Astrocyte (in vitro differentiated cells and primary cell): ENCODE data around the gene REG4. TPM values are rescaled to one million over a fixed set of nuclear protein-coding genes. Genes with fewer than 3 reads are reported as not detected.

Source experiments
- DNase-seq: peaks from one replicate; pipeline ENCODE4 v3.0.0-alpha.2; 2010; ENCODE audit warnings: low read depth
- FAIRE-seq: peaks from 2 replicates; lab custom pipeline; 2011; peaks lifted over from hg19 to GRCh38; lab: Jason Lieb, UNC
- H2AFZ ChIP-seq: 2 replicates; pipeline ENCODE4 v1.6.0; 2012; ENCODE audit warnings: low read depth, low read length, inconsistent platforms
- H3K27ac ChIP-seq: 2 replicates; pipeline ENCODE4 v1.5.1; 2011; ENCODE audit warnings: low read depth, low read length, inconsistent platforms
- H3K27me3 ChIP-seq: 2 replicates; pipeline ENCODE4 v1.6.0; 2011; ENCODE audit warnings: low read length, inconsistent platforms; ENCODE audit not compliant: insufficient read depth
- H3K36me3 ChIP-seq: 2 replicates; pipeline ENCODE4 v1.5.1; 2011; ENCODE audit warnings: low read length, inconsistent platforms; ENCODE audit not compliant: insufficient read depth
- H3K4me1 ChIP-seq: 2 replicates; pipeline ENCODE4 v1.5.1; 2011; ENCODE audit warnings: low read length, inconsistent platforms; ENCODE audit not compliant: insufficient read depth
- H3K4me2 ChIP-seq: 2 replicates; pipeline ENCODE4 v1.6.0; 2012; ENCODE audit warnings: low read length, inconsistent platforms
- H3K4me3 ChIP-seq: 2 replicates; pipeline ENCODE4 v1.5.1; 2011; ENCODE audit warnings: low read depth, mild to moderate bottlenecking, low read length, inconsistent platforms; ENCODE audit not compliant: insufficient read depth
- H3K79me2 ChIP-seq: 2 replicates; pipeline ENCODE4 v1.6.0; 2012; ENCODE audit warnings: mild to moderate bottlenecking, low read length, inconsistent platforms; ENCODE audit not compliant: insufficient read depth
- H3K9ac ChIP-seq: 2 replicates; pipeline ENCODE4 v1.6.0; 2012; ENCODE audit warnings: mild to moderate bottlenecking, low read length, inconsistent platforms
- H3K9me3 ChIP-seq: 2 replicates; pipeline ENCODE4 v1.5.1; 2012; ENCODE audit warnings: low read depth, mild to moderate bottlenecking, low read length, inconsistent platforms; ENCODE audit not compliant: insufficient read depth
- H4K20me1 ChIP-seq: 2 replicates; pipeline ENCODE4 v1.6.0; 2012; ENCODE audit warnings: low read length, inconsistent platforms; ENCODE audit not compliant: insufficient read depth
- H3K27ac Mint-ChIP-seq: one replicate; pipeline ENCODE4 v1.8.0; 2021; ENCODE audit warnings: mild to moderate bottlenecking, mixed read lengths; ENCODE audit not compliant: unreplicated experiment
- H3K27me3 Mint-ChIP-seq: one replicate; pipeline ENCODE4 v1.8.0; 2021; ENCODE audit warnings: low read depth, mixed read lengths; ENCODE audit not compliant: unreplicated experiment
- H3K36me3 Mint-ChIP-seq: one replicate; pipeline ENCODE4 v1.8.0; 2021; ENCODE audit warnings: low read depth, mixed read lengths; ENCODE audit not compliant: unreplicated experiment
- H3K4me1 Mint-ChIP-seq: one replicate; pipeline ENCODE4 v1.8.0; 2021; ENCODE audit warnings: low read depth, mixed read lengths; ENCODE audit not compliant: unreplicated experiment
- H3K4me3 Mint-ChIP-seq: one replicate; pipeline ENCODE4 v1.8.0; 2021; ENCODE audit warnings: mild to moderate bottlenecking, moderate library complexity, mixed read lengths; ENCODE audit not compliant: unreplicated experiment
- H3K9me3 Mint-ChIP-seq: one replicate; pipeline ENCODE4 v1.8.0; 2021; ENCODE audit warnings: mild to moderate bottlenecking, mixed read lengths; ENCODE audit not compliant: unreplicated experiment
- CTCF ChIP-seq: IDR thresholded peaks from 2 replicates; pipeline ENCODE4 v1.5.1; 2011; ENCODE audit warnings: low read depth, mild to moderate bottlenecking, inconsistent platforms, low read length, moderate library complexity; ENCODE audit not compliant: insufficient read depth
- EZH2 ChIP-seq: IDR thresholded peaks from 2 replicates; pipeline ENCODE4 v1.6.1; 2012; ENCODE audit warnings: mild to moderate bottlenecking, low read length, inconsistent platforms; ENCODE audit not compliant: insufficient read depth
- total RNA-seq: library from RNA; stranded (reverse); gene quantifications from 2 replicates; pipeline ENCODE4 v1.2.1, GENCODE V29; 2021

Gene REG4
- total RNA-seq, 1 donor from 2014 or later: not detected

- no peak overlapping the region for H3K4me2 ChIP-seq
- no peaks in the 10 kb centered on the region for H3K36me3 ChIP-seq
- no peak overlapping the region for H3K4me3 ChIP-seq
- no peak for DNase-seq
- Mint-ChIP-seq H3K4me3 (no peak overlapping the region), H3K36me3 (peaks cover 2% of the 10 kb centered on the region), H3K27me3 (peaks cover 21% of the 10 kb centered on the region), H3K9me3 (no peaks in the 10 kb centered on the region), H3K4me1 (no peaks in the 10 kb centered on the region), H3K27ac (no peak overlapping the region)
- no peaks in the 10 kb centered on the region for H4K20me1 ChIP-seq
- no peaks in the 10 kb centered on the region for H3K4me1 ChIP-seq
- no peak overlapping the region for H2AFZ ChIP-seq
- H3K9ac ChIP-seq: no peak overlapping the region
- H3K27ac ChIP-seq: no peak overlapping the region
- TF ChIP-seq EZH2 (no peak), CTCF (no peak)
- H3K9me3 ChIP-seq: no peaks in the 10 kb centered on the region
- FAIRE-seq: no peak
- H3K79me2 ChIP-seq: no peaks in the 10 kb centered on the region
- peaks cover 2% of the 10 kb centered on the region for H3K27me3 ChIP-seq
Measured at GRCh38 chr1:119794230-119794875, 16.9 kb downstream of the REG4 start.

- H3K9ac ChIP-seq: no peak overlapping the region
- peaks cover 2% of the 10 kb centered on the region for H3K36me3 Mint-ChIP-seq
- no peaks in the 10 kb centered on the region for H3K36me3 ChIP-seq
- H3K9me3 ChIP-seq: no peaks in the 10 kb centered on the region
- no peaks in the 10 kb centered on the region for H3K79me2 ChIP-seq
- H3K27me3 ChIP-seq: no peaks in the 10 kb centered on the region
- peaks cover 5% of the 10 kb centered on the region for H3K4me1 Mint-ChIP-seq
- H3K4me2 ChIP-seq: no peak overlapping the region
- H3K9me3 Mint-ChIP-seq: no peaks in the 10 kb centered on the region
- H3K4me3 Mint-ChIP-seq: no peak overlapping the region
- FAIRE-seq (no peak), DNase-seq (no peak)
- peaks cover 18% of the 10 kb centered on the region for H3K27me3 Mint-ChIP-seq
- no peak overlapping the region for H3K27ac Mint-ChIP-seq
- no peak overlapping the region for H3K27ac ChIP-seq
- no peak overlapping the region for H2AFZ ChIP-seq
- no peaks in the 10 kb centered on the region for H4K20me1 ChIP-seq
- H3K4me3 ChIP-seq: no peak overlapping the region
- TF ChIP-seq EZH2 (no peak), CTCF (no peak)
- H3K4me1 ChIP-seq: no peaks in the 10 kb centered on the region
Measured at GRCh38 chr1:119791377-119791776, 19.9 kb downstream of the REG4 start.

GRCh38 chr1:119790451-119791198 lies 20.6 kb downstream of the REG4 start:
- FAIRE-seq: no peak

More at GRCh38 chr1:119790451-119791198, 20.6 kb downstream of the REG4 start:
- Mint-ChIP-seq H3K36me3 (peaks cover 2% of the 10 kb centered on the region), H3K4me3 (no peak overlapping the region), H3K27me3 (peaks cover 18% of the 10 kb centered on the region), H3K9me3 (no peaks in the 10 kb centered on the region), H3K4me1 (peaks cover 5% of the 10 kb centered on the region), H3K27ac (no peak overlapping the region)
- Histone ChIP-seq H3K79me2 (no peaks in the 10 kb centered on the region), H3K9me3 (no peaks in the 10 kb centered on the region), H3K4me2 (no peak overlapping the region), H3K27ac (no peak overlapping the region), H3K4me3 (no peak overlapping the region), H3K36me3 (no peaks in the 10 kb centered on the region), H3K27me3 (peaks cover 2% of the 10 kb centered on the region), H2AFZ (no peak overlapping the region), H3K4me1 (no peaks in the 10 kb centered on the region), H4K20me1 (no peaks in the 10 kb centered on the region), H3K9ac (no peak overlapping the region)
- DNase-seq: no peak
- TF ChIP-seq CTCF (no peak), EZH2 (no peak)
